ENCODE measurements around the gene PABPN1L.

Gene PABPN1L

GRCh38 chr16:88867581-88868246 lies 1.3 kb upstream of the PABPN1L start:
- no peak for DNase-seq

DNA sequence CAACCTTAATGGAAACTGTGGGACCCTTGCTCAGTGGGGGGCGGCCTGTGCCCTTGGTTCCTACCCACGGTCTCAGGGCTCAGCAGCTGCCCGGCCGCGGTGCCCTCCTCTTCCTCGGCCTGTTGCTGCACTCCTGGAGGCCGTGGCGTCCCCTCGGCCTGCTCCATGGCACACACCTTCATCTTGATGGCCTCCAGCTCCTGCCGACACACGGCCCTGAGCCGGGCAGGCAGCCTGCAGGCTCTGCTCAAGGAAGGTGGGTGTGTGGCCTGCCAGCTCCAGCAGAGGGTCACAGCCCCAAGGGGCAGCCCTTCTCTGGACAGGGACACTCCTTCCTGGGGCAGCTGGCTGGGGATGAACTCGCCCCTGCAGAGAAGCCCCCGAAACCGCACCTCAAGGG lies 718 bp downstream of the PABPN1L start:
- DNase-seq, result no peak

GRCh38 chr16:88865310-88865709 lies 1.1 kb downstream of the PABPN1L start:
- DNase-seq, result no peak

- no peak for DNase-seq
Observed at GRCh38 chr16:88864521-88864920, 1.9 kb downstream of the PABPN1L start.

GRCh38 chr16:88864099-88864498 lies 2.4 kb downstream of the PABPN1L start:
- no peak for DNase-seq

DNA sequence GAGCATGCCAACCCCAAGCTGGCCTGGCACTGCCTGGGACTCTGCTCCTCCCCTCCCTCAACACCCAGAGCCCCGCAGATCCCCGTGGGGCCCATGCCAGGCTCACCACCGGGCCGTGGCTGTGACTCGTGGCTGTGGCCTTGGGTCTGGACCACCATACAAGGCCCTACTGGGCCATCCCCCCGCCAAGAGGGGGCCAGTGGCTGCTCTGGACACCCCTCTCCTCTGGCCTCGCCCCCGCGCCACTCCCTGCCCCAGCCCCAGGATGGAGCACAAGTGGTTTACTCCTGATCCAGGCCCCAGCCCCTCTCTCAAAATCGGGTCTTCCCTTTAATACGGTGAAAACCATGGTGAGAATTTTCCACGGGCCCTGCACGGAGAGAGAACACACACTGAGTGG lies 3.0 kb downstream of the PABPN1L start:
- no peak for DNase-seq

DNA sequence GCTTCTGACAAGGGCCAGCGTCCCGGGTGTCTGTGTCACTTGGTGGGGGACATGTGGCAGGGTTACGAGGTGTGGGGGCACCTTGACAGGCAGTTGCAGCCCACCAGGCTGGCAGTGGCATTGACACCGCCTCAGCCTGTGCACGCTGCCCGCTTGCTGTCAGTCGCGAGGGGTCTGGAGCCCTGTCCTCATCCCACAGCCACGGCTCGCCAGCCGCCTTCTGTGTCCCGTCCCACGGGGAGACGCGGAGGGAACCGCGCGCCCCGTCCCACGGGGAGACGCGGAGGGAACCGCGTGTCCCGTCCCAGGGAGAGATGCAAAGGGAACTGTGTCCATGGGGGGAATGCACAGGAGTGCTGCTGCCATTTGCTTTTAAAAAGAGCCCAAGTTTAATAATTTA lies 3.5 kb downstream of the PABPN1L start:
- no peak for DNase-seq

GRCh38 chr16:88861359-88861758 lies 5.1 kb downstream of the PABPN1L start:
- DNase-seq, result no peak

GRCh38 chr16:88859381-88860091 lies 6.9 kb downstream of the PABPN1L start:
- DNase-seq, result no peak

DNA sequence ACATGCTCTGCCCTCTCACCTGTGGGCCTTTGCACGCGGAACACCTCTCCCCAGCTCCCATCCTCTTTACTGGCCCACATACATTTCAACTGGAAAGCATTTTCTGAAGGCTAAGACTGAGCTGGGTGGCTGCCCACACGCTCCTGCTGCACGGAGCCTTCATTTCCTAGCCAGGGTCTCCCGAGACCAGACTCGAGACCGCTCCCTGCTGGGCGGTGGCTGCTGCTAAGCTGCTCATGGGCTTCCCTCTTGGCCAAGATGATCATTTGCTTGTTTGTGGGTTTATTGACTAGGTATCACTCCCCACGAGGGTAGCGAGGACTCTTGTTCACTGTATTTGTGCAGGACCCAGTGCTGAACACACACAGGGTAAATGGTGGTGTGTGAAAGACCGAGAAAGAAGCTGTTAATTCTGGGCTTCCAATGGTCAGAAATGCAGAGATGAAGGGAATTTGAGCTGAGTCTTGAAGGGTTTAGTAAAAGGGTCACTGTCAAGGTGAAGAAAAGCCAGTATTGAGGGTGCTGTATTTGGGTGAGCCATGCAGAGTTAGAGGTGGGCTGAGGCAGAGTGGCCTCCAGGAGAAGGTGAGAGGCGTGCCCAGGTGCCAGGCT lies 8.6 kb downstream of the PABPN1L start:
- peak; percentile 88 for DNase-seq

DNA sequence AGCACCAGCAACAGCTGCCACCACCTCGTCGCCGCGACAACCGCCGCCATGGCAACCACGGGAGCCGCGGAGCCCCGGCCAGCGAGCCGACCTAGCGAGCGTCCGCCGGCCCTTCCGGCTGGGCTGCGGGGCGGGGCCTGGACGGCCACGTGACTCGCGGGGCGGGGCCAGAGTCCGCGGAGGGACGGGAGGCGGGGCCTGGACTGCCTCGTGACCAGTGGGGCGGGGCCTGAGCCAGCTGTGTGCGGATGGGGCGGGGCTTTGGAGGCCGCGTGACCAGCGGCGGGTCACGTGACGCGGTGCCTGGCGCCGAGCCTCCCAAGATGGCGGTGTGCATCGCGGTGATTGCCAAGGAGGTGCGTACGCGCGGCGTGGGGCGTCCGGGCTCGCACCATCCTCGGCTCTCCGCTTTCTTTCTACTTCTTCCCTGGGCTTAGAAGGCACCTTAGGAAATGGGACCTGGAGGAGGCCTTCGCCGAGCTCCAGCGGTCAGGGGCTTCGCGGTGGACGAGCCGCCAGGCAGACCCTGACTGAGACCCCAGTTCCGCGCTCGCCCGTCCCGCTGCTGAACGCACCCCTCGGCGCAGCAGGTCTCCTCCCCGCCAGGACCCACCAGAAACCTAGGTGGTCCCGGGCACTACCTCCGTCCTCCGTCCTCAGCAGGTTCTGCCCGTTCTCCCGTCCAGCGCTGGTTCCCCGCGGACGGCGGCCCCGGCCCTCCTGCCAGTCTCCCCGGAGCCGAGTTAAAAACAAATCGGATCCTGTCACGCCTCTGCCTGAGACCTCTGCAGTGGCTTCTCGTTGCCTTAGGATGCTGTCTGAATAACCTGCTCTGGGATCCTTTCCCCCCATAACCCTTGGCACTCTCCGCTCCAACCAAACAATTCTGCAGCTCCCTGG lies 9.4 kb downstream of the PABPN1L start, which contains the start of the genes GALNS and TRAPPC2L:
TSS of gene GALNS (minus strand) at position 120 of the 900 bp plus-strand sequence. CDS start at position 50, 70 bp downstream.
TSS of gene TRAPPC2L (plus strand) at position 300 of the 900 bp plus-strand sequence. CDS start at position 324, 24 bp downstream.
- DNase-seq, result peak; percentile 99

DNA sequence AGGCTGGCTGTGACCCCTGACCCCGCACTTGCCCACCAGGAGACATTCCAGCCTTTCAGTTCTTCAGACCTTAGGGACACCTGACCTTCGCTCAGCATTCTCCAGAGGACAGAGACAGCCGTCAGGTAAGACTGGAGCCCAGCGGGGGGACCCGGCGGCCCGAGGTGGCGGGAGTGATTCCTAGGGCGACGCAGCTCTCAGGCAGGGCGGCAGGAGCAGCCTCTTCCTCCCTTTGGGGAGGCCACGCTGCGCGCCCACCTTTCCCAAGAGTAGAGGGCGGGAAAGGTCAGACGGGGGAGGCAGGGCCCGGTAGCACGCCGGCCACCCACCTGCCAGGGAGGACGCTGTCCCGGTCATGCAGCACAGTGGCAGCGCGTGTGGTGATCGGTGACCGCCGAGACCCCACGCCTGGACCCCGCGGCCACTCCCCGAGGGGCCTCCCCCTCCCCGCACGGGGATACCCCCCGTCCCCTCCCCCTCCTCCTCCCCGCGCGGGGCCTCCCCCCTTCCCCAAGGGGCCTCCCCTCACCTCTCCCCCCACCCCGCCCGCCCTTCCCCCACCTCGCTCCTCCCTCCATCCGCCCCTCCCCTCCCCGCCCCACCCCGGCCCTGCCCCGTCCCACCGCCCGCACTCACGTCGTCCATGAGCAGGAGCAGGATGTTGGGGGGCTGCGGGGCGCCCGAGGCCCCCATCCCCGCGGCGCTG lies 10.2 kb downstream of the PABPN1L start:
- DNase-seq, result no peak

DNA sequence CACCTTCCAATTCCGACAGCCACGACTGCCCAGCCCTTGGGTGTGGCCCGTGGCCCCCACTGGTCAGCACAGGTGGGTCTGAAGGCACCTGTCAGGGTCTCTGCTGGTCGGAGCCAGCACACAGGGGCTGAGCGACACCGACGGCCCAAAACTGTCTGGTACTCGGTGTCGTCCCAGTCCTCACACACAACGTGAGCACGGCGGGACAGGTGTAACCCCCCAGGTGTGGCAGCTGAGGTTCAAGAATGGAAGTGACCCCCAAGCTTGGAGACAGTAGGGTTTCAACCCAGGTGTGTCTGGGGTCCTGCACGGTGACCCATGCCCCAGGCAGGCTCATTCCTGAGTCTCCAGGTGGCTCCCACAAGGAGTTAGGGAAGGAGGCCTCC lies 10.7 kb downstream of the PABPN1L start:
- no peak for DNase-seq

GRCh38 chr16:88855176-88855575 lies 11.3 kb downstream of the PABPN1L start:
- DNase-seq, result no peak

GRCh38 chr16:88854306-88855111 lies 12.0 kb downstream of the PABPN1L start:
- peak; percentile 13 for DNase-seq

DNA sequence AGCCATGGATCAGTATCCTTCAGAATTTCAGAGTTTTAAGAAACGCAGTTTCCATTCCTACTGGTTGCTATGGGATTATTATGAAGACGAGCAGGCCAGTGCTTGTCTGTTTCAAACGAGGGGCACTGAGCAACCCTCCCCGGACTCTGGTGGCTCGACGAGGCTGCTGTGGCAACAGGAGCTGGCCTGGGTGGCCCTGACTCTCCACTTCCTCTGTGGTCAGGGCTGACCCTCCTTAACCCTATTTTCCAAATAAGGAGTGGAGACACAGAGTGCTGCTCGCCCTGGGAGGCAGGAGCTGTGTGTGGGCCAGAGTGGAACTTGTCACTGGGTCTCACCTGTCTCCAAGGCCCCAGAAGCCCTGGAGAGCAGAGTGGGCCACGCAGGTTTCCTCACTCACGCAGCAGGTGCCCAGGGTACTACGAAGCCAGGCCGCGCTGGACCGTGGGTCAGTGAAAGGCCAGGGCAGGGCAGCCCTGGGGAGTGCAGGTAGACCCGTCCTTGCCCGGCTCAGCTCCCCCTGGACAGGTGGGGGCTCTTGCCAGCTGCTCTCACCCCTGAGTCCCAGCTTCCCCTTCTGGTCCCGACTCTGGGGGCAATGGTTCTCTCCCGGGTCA lies 13.0 kb downstream of the PABPN1L start:
- no peak for DNase-seq

- no peak for DNase-seq
Observed at GRCh38 chr16:88851616-88852015, 14.8 kb downstream of the PABPN1L start.

DNA sequence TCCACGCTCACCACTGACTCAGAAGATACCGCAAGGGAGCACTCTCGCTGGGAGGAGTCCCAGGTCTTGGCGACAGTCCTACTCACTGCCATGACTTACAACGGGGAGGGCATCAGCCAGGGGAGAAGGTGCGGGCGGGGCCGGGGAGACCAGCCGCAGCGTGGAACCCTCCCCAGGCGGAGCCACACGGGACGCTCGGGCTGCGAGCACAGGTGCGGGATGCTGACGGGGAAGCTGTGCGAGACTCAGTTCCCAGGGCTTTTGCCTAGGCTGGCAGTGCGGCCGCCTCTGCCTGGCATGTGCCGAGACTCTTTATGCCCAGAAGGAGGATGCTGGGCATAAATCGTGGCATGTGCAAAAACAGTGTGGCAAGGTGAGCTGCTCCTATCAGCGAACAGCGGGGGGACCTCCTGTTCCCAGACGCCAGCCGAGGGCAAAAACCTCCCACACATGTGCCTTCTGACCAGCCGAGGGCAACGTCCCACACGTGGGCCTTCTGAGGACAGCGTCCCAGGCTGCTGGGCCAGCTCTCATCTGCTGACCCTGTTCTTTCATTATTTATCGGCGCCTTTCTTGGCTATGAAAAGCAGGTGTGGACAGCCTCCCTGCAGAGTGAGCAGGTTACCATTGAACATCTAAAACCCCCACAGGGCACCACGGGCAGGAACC lies 15.8 kb downstream of the PABPN1L start:
- no peak for DNase-seq

DNA sequence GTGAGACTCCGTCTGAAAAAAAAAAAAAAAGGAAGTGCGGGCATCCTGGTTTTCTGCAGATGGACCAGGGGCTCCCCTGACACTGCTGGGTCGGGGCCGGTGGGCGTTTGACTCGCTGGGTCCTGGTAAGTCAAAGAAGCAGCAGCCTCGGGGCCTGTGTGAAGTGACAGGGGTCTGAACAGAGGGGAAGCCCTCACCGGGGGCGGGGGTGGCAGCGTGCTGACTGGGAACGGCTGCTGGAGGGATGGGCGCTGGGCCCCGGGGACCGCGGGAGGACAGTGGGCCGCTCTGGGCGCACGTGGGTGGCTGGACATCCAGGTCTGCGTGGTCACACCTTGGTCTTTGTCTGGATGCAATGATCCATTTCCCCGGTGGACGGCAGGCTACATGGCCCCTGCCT lies 17.9 kb downstream of the PABPN1L start:
- DNase-seq, result no peak

- DNase-seq, result no peak
Observed at GRCh38 chr16:88847654-88848053, 18.8 kb downstream of the PABPN1L start.

Data from activated CD4-positive, alpha-beta T cell treated with anti-CD3 and anti-CD28 coated beads, Interleukin-10, Interleukin-2, amounts not matched to agents 100 ng/mL and 50 ng/mL, durations not matched to agents 16 hours and 8 hours (primary cell).